HG03025 (cell line): ENCODE data around the gene OR51Q1.

ENCODE experiments used
- ATAC-seq: cut with Tn5 transposase; IDR thresholded peaks from one replicate; pipeline ENCODE4 v1.9.1; 2021; ENCODE audit warnings: mild to moderate bottlenecking, moderate library complexity; ENCODE audit not compliant: unreplicated experiment, low FRiP score

The OR51Q1 gene, protein sequence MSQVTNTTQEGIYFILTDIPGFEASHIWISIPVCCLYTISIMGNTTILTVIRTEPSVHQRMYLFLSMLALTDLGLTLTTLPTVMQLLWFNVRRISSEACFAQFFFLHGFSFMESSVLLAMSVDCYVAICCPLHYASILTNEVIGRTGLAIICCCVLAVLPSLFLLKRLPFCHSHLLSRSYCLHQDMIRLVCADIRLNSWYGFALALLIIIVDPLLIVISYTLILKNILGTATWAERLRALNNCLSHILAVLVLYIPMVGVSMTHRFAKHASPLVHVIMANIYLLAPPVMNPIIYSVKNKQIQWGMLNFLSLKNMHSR

DNA sequence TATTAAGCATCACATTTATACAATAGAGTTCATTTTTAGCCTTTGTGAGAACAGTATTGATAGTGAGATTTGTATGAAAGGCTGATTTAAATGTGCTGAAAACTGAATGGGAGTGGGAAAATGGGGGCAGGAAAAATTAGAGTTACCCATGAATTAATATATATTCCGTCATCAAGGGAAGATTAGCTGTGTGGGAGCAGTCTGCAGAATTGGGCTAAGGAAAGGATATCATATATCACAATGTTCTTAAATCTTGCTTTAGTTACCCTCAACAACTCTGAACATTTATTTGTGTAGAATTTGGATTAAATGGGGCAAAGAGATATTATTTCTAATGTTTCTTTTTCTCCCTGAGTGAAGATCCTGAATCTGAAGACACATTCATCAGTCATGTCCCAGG lies at the start of gene OR51Q1:
OR51Q1 (plus strand) TSS at position 301 of the 400 bp plus-strand sequence; CDS start at position 391, 90 bp downstream.
- ATAC-seq, result no peak

- ATAC-seq, result peak; percentile 89
Observed at GRCh38 chr11:5380740-5381342, 41.1 kb upstream of the OR51Q1 start.

- no peak for ATAC-seq
Observed at GRCh38 chr11:5383576-5383975, 38.3 kb upstream of the OR51Q1 start, which contains the start of gene OR51M1. TSS of gene OR51M1 (plus strand) at chr11:5383812. CDS start at chr11:5389399, 5,587 bp downstream.

DNA sequence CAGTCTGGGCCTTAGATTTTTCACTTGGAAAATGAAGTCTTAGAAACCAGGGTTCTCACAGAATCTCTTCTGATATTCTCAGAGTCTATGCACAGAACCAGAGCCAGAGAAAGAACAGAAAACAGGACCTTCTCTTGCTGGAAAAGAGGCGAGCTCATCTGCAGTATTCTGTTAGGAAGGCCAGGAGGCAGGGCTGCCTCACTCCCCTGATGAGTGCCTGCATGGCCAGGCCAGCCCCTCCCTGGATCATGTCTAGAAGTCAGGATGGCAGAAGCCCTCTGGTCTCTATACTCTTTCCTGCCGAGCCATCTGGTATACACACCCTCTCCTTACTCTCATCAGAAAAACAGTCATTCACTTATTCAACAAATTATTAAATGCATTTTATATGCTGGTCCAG lies 37.6 kb upstream of the OR51Q1 start:
- ATAC-seq, result no peak

GRCh38 chr11:5390210-5390609 lies 31.7 kb upstream of the OR51Q1 start:
- no peak for ATAC-seq

DNA sequence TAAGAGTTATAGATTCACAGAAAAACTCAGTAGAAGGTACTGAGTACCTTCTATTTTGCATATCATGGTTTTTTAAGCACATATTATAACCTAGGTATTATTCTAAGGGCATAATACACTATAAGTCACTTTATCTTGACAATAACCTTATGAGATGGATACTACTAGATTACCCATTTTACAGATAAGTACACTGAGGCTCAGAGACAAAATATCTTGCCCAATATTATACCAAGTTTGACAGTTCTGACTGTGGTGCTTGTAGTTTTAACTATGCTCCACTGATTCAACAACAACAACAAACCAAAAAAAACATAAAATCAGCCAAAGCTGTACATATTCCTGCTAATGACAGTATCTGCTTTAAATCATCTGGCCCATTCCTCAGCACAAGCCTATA lies 27.8 kb upstream of the OR51Q1 start:
- ATAC-seq, result no peak

- ATAC-seq, result no peak
Observed at GRCh38 chr11:5398936-5399335, 23.0 kb upstream of the OR51Q1 start.

- ATAC-seq, result no peak
Observed at GRCh38 chr11:5405173-5405572, 16.7 kb upstream of the OR51Q1 start.

- no peak for ATAC-seq
Observed at GRCh38 chr11:5420993-5421392, 918 bp upstream of the OR51Q1 start.

GRCh38 chr11:5423131-5423530 lies 1.2 kb downstream of the OR51Q1 start:
- no peak for ATAC-seq

DNA sequence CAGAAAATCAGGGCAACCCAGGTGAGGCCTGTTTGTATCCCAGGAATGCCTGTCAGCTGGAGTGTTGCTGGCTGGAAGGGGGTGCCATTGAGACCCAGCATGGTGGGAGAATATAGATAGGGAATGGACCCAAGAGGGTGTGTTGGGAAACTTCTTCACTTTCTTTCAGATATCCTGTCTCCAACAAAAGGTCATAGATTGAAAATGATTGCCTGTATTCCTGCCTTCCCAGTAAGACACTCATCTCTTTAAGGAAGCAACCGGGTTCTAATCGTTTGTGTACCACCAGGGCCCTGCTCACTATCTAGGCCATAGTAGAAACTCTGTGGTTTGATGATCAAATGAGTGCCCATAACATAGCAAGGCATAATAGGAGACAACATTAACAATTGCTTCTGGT lies 19.5 kb downstream of the OR51Q1 start, which contains the start of gene OR51I1:
OR51I1 (minus strand) TSS at position 101 of the 400 bp plus-strand sequence; CDS start at position 101, 0 bp downstream.
- no peak for ATAC-seq

- no peak for ATAC-seq
Observed at GRCh38 chr11:5443835-5444393, 22.0 kb downstream of the OR51Q1 start.

DNA sequence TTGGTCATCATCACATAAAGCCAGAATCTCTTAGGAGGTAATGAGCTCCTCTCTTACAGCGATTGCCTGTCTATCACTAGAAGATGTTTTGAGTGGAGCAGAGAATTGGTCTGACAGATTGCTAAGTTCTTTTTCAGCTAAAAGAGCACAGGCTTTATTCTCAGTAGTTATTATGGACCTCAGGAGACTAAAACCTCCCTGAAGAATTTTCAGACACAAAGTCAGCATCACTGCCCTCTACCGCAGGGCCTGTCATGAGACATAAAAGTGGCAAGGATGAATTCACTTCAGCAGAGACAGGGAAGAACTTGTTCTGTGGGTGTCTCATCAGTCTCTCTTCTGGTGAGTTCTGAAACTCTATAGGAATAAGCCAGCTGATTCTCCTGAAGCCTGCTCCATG lies 27.1 kb downstream of the OR51Q1 start, which contains the start of gene OR51I2:
OR51I2 (plus strand) TSS at position 301 of the 400 bp plus-strand sequence. CDS start 4,166 bp downstream, outside the sequence.
- ATAC-seq, result no peak

- ATAC-seq, result no peak
Observed at GRCh38 chr11:5449432-5449831, 27.5 kb downstream of the OR51Q1 start.

DNA sequence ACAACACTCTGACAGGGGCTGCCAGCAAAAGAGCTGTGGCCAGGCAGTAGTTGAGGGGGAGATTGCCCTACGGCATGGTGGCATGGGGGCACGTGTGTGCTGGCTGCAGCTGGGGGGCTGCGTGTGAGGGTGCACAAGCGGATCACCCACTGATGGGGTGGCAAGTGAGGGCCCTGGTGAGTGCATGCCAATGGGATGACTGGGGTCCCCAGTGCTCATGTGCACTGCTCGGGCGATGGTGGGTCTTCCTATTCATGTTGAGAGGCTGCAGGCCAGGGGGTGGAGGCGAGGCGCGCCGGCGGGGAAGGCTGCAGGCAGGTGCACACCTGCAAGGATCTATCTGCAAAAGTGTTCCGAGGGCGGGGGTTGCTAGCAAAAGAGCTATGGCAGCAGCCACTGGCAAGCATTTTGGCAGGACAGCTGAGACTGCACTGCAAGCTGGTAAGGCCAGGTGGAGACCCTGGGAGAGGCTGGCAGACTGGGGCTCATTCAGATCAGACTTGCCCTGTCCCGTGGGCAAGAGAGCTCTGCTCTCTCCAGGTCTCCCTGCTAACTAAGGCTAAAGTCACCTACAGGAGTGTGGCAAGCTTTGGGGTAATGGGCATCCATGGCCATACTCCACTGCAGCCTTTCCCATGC lies 39.2 kb downstream of the OR51Q1 start:
- ATAC-seq, result no peak

DNA sequence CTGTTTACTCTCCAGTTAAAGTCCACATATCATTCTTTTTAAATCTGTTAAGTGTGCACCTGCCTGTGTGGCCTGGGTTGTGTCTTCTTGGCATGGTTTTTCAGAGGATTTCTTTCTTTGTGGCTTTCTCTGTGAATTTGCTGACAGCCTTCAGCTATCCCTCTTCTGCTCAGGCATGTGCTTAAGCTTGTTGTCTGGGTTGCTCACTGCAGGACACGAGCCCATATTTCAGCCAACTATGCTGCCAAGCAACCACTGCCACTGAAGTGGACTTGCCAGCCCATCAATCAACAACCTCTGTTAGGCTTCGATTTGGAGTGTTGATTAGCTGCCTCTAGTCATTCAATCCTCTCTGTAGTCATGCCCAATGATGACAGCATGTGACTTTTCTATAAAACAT lies 45.6 kb downstream of the OR51Q1 start:
- no peak for ATAC-seq
